Neural cell (in vitro differentiated cells): ENCODE data around the gene GLYATL3. TPM values are rescaled to one million over a fixed set of nuclear protein-coding genes. Genes with fewer than 3 reads are reported as not detected.

Source experiments
- H2AFZ ChIP-seq: fragments of 200-600, 300-800 bp; sonication (generic), shearing (Covaris generic); 2 replicates; pipeline ENCODE4 v1.6.0; 2014; ENCODE audit warnings: low read depth, mild to moderate bottlenecking, antibody characterized with exemption, low read length, moderate library complexity
- H3F3A ChIP-seq: fragments of 200-600 bp; shearing (Covaris generic); 2 replicates; pipeline ENCODE4 v1.6.1; 2016; ENCODE audit warnings: mild to moderate bottlenecking, moderate library complexity, mixed read lengths, antibody characterized with exemption, low read length; ENCODE audit not compliant: insufficient read depth, poor library complexity, severe bottlenecking
- H3K27ac ChIP-seq: fragments of 200-600, 300-800 bp; sonication (generic), shearing (Covaris generic); 2 replicates; pipeline ENCODE4 v1.5.1; 2014; ENCODE audit warnings: mild to moderate bottlenecking, low read length, moderate library complexity
- H3K27me3 ChIP-seq: fragments of 300-800, 200-600 bp; sonication (generic), shearing (Covaris generic); 2 replicates; pipeline ENCODE4 v1.6.0; 2014; ENCODE audit warnings: mild to moderate bottlenecking, low read depth, low read length, moderate library complexity; ENCODE audit not compliant: insufficient read depth
- H3K36me3 ChIP-seq: fragments of 300-800, 200-600 bp; sonication (generic), shearing (Covaris generic); 2 replicates; pipeline ENCODE4 v1.5.1; 2014; ENCODE audit warnings: mild to moderate bottlenecking, antibody characterized with exemption, low read length, moderate library complexity; ENCODE audit not compliant: insufficient read depth
- H3K4me2 ChIP-seq: fragments of 300-800, 200-600 bp; sonication (generic), shearing (Covaris generic); 2 replicates; pipeline ENCODE4 v1.6.0; 2014; ENCODE audit warnings: mild to moderate bottlenecking, low read length
- H3K4me3 ChIP-seq: fragments of 300-800, 200-600 bp; sonication (generic), shearing (Covaris generic); 2 replicates; pipeline ENCODE4 v1.5.1; 2014; ENCODE audit warnings: mild to moderate bottlenecking, low read length, moderate library complexity
- H3K79me2 ChIP-seq: fragments of 200-600 bp; shearing (Covaris generic); replicated peaks from 2 replicates; pipeline ENCODE4 v1.6.0; 2014; ENCODE audit warnings: mild to moderate bottlenecking, low read length, moderate library complexity; ENCODE audit not compliant: insufficient read depth
- H3K9ac ChIP-seq: fragments of 300-800, 200-600 bp; sonication (generic), shearing (Covaris generic); 2 replicates; pipeline ENCODE4 v1.6.1; 2016; ENCODE audit warnings: mild to moderate bottlenecking, low read length, mixed read lengths
- H3K9me2 ChIP-seq: fragments of 200-600 bp; shearing (Covaris generic); 2 replicates; pipeline ENCODE4 v1.6.1; 2016; ENCODE audit warnings: mild to moderate bottlenecking, low read length, mixed read lengths; ENCODE audit not compliant: insufficient read depth
- H3K9me3 ChIP-seq: fragments of 200-600, 300-800 bp; sonication (generic), shearing (Covaris generic); 2 replicates; pipeline ENCODE4 v1.6.1; 2016; ENCODE audit warnings: mild to moderate bottlenecking, mixed run types, low read length, moderate library complexity, mixed read lengths
- H4K20me1 ChIP-seq: fragments of 200-600 bp; shearing (Covaris generic); 2 replicates; pipeline ENCODE4 v1.6.1; 2016; ENCODE audit warnings: mild to moderate bottlenecking, mixed run types; ENCODE audit not compliant: insufficient read depth
- EP300 ChIP-seq: fragments of 450-650 bp; conservative IDR thresholded peaks from 2 replicates; pipeline ENCODE4 v1.6.1; 2014; ENCODE audit warnings: antibody characterized with exemption, mild to moderate bottlenecking, moderate library complexity; ENCODE audit not compliant: poor library complexity, severe bottlenecking
- EZH2 ChIP-seq: fragments of 200-600, 300-800 bp; shearing (Covaris generic), sonication (generic); IDR thresholded peaks from 2 replicates; pipeline ENCODE4 v1.6.1; 2014; ENCODE audit warnings: antibody characterized with exemption, low read length, borderline replicate concordance, mild to moderate bottlenecking; ENCODE audit not compliant: insufficient read depth, poor library complexity, severe bottlenecking
- MXI1 ChIP-seq: fragments of 450-650 bp; conservative IDR thresholded peaks from 2 replicates; pipeline ENCODE4 v1.6.1; 2014; ENCODE audit warnings: antibody characterized with exemption, mild to moderate bottlenecking; ENCODE audit not compliant: poor library complexity, severe bottlenecking
- POLR2AphosphoS5 ChIP-seq: IDR thresholded peaks from 2 replicates; pipeline ENCODE4 v1.6.1; 2012
- RAD21 ChIP-seq: fragments of 450-650 bp; conservative IDR thresholded peaks from 2 replicates; pipeline ENCODE4 v1.6.1; 2014; ENCODE audit warnings: antibody characterized with exemption, mild to moderate bottlenecking, moderate library complexity
- SMC3 ChIP-seq: fragments of 450-650 bp; conservative IDR thresholded peaks from 2 replicates; pipeline ENCODE4 v1.6.1; 2014; ENCODE audit warnings: antibody characterized with exemption, mild to moderate bottlenecking, moderate library complexity; ENCODE audit not compliant: poor library complexity
- TAF1 ChIP-seq: IDR thresholded peaks from 2 replicates; pipeline ENCODE4 v1.6.1; 2012; ENCODE audit warnings: low read depth
- polyA plus RNA-seq: library from polyadenylated mRNA; depleted of rRNA; stranded (reverse); fragments of >200 nt; gene quantifications from 2 replicates; pipeline ENCODE4 v1.2.3, GENCODE V29; 2014
- TF ChIP-seq, protein P1 (sequence below): IDR thresholded peaks from 2 replicates; pipeline ENCODE4 v1.6.1; 2012; ENCODE audit warnings: borderline replicate concordance
- TF ChIP-seq, protein P2 (sequence below): fragments of 450-650 bp; IDR thresholded peaks from 2 replicates; pipeline ENCODE4 v1.5.1; 2014; ENCODE audit warnings: antibody characterized with exemption, mild to moderate bottlenecking, moderate library complexity; ENCODE audit not compliant: poor library complexity, severe bottlenecking

The GLYATL3 gene
- polyA plus RNA-seq, 1 donor from 2014 or later, result not detected

DNA sequence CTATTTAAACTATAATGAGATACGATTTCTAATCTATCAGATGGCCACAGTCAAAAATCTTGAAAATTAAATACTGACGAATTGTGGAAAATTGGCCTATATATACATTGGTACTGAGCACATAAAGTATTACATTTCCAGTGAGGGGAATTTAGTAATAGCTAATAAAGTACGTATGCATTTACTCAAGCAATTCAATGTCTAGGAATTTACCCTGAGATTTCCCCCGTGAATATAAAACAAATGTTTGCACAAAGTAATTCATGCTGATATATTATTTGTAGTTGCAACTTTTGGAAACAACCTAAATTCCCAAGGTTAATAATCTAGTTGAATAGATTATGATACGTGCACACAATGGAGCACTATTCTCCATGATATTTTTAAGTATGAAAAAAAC, 36.1 kb downstream of the GLYATL3 start:
- Histone ChIP-seq H3F3A (no peaks in the 10 kb centered on the region), H3K4me3 (no peak overlapping the region), H4K20me1 (no peaks in the 10 kb centered on the region), H3K4me2 (no peak overlapping the region), H3K27me3 (no peaks in the 10 kb centered on the region), H3K9me3 (no peaks in the 10 kb centered on the region), H3K9me2 (no peaks in the 10 kb centered on the region), H3K36me3 (no peaks in the 10 kb centered on the region), H3K27ac (no peak overlapping the region), H3K9ac (no peak overlapping the region), H3K79me2 (no peaks in the 10 kb centered on the region), H2AFZ (no peak overlapping the region)
- TF ChIP-seq MXI1 (no peak), EZH2 (no peak), SMC3 (no peak), RAD21 (no peak)
- TF ChIP-seq, protein P1, sequence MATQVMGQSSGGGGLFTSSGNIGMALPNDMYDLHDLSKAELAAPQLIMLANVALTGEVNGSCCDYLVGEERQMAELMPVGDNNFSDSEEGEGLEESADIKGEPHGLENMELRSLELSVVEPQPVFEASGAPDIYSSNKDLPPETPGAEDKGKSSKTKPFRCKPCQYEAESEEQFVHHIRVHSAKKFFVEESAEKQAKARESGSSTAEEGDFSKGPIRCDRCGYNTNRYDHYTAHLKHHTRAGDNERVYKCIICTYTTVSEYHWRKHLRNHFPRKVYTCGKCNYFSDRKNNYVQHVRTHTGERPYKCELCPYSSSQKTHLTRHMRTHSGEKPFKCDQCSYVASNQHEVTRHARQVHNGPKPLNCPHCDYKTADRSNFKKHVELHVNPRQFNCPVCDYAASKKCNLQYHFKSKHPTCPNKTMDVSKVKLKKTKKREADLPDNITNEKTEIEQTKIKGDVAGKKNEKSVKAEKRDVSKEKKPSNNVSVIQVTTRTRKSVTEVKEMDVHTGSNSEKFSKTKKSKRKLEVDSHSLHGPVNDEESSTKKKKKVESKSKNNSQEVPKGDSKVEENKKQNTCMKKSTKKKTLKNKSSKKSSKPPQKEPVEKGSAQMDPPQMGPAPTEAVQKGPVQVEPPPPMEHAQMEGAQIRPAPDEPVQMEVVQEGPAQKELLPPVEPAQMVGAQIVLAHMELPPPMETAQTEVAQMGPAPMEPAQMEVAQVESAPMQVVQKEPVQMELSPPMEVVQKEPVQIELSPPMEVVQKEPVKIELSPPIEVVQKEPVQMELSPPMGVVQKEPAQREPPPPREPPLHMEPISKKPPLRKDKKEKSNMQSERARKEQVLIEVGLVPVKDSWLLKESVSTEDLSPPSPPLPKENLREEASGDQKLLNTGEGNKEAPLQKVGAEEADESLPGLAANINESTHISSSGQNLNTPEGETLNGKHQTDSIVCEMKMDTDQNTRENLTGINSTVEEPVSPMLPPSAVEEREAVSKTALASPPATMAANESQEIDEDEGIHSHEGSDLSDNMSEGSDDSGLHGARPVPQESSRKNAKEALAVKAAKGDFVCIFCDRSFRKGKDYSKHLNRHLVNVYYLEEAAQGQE, result no peak

DNA sequence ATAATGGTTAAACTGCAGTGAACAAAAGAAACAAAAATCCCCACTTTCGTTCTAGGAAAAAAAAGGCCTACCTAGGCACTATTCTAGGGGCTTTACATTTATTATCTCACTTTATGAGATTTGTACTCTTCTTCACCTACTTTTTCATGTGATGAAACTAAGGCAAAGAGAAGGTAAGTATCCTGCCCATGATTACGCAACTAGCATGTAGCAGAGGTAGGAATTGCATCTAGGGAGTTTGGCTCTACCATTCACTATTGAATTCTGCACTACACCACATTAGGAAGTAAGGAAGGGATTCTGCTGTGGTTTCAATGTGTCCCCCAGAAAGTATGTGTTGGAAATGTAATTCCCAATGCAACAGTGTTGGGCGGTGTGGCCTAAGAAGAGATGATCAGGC, 39.4 kb downstream of the GLYATL3 start:
- Histone ChIP-seq H3K27me3 (no peaks in the 10 kb centered on the region), H3K9me2 (no peaks in the 10 kb centered on the region), H2AFZ (no peak overlapping the region), H3K27ac (no peak overlapping the region), H4K20me1 (no peaks in the 10 kb centered on the region), H3K9ac (no peak overlapping the region), H3K36me3 (no peaks in the 10 kb centered on the region), H3K9me3 (no peaks in the 10 kb centered on the region), H3F3A (no peaks in the 10 kb centered on the region), H3K4me3 (no peak overlapping the region), H3K4me2 (no peak overlapping the region), H3K79me2 (no peaks in the 10 kb centered on the region)
- TF ChIP-seq EP300 (no peak), EZH2 (no peak), MXI1 (no peak), POLR2AphosphoS5 (no peak), TAF1 (no peak), SMC3 (no peak)
- TF ChIP-seq, protein P2, sequence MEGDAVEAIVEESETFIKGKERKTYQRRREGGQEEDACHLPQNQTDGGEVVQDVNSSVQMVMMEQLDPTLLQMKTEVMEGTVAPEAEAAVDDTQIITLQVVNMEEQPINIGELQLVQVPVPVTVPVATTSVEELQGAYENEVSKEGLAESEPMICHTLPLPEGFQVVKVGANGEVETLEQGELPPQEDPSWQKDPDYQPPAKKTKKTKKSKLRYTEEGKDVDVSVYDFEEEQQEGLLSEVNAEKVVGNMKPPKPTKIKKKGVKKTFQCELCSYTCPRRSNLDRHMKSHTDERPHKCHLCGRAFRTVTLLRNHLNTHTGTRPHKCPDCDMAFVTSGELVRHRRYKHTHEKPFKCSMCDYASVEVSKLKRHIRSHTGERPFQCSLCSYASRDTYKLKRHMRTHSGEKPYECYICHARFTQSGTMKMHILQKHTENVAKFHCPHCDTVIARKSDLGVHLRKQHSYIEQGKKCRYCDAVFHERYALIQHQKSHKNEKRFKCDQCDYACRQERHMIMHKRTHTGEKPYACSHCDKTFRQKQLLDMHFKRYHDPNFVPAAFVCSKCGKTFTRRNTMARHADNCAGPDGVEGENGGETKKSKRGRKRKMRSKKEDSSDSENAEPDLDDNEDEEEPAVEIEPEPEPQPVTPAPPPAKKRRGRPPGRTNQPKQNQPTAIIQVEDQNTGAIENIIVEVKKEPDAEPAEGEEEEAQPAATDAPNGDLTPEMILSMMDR, result no peak
- TF ChIP-seq, protein P1, result no peak
